Osteocyte (in vitro differentiated cells): Measurements from ENCODE around the gene CDA. TPM values are rescaled to one million over a fixed set of nuclear protein-coding genes. Genes with fewer than 3 reads are reported as not detected.

Source experiments
- DNase-seq: peaks from one replicate; pipeline ENCODE4 v3.0.0; 2021; ENCODE audit warnings: mixed read lengths; ENCODE audit not compliant: unreplicated experiment; ENCODE audit errors: extremely low spot score
- H3K27ac Mint-ChIP-seq: one replicate; pipeline ENCODE4 v1.8.0; 2021; ENCODE audit warnings: mild to moderate bottlenecking, mixed read lengths; ENCODE audit not compliant: unreplicated experiment
- H3K27me3 Mint-ChIP-seq: one replicate; pipeline ENCODE4 v1.8.0; 2021; ENCODE audit warnings: mixed read lengths; ENCODE audit not compliant: unreplicated experiment
- H3K36me3 Mint-ChIP-seq: one replicate; pipeline ENCODE4 v1.8.0; 2021; ENCODE audit warnings: mixed read lengths; ENCODE audit not compliant: unreplicated experiment
- H3K4me1 Mint-ChIP-seq: one replicate; pipeline ENCODE4 v1.8.0; 2021; ENCODE audit warnings: mixed read lengths; ENCODE audit not compliant: unreplicated experiment
- H3K4me3 Mint-ChIP-seq: one replicate; pipeline ENCODE4 v1.8.0; 2021; ENCODE audit warnings: mild to moderate bottlenecking, moderate library complexity, mixed read lengths; ENCODE audit not compliant: unreplicated experiment
- H3K9me3 Mint-ChIP-seq: one replicate; pipeline ENCODE4 v1.8.0; 2021; ENCODE audit warnings: mixed read lengths; ENCODE audit not compliant: unreplicated experiment
- total RNA-seq: library from RNA; stranded (reverse); gene quantifications from 2 replicates; pipeline ENCODE4 v1.2.1, GENCODE V29; 2021
- TF ChIP-seq, protein P1 (sequence below): fragments of 200-600 bp; sonication (generic); IDR thresholded peaks from 2 replicates; pipeline ENCODE4 v1.5.0; 2021; ENCODE audit warnings: antibody characterized with exemption, mild to moderate bottlenecking, moderate library complexity

The CDA gene
- total RNA-seq, 1 donor from 2014 or later, result not detected

DNA sequence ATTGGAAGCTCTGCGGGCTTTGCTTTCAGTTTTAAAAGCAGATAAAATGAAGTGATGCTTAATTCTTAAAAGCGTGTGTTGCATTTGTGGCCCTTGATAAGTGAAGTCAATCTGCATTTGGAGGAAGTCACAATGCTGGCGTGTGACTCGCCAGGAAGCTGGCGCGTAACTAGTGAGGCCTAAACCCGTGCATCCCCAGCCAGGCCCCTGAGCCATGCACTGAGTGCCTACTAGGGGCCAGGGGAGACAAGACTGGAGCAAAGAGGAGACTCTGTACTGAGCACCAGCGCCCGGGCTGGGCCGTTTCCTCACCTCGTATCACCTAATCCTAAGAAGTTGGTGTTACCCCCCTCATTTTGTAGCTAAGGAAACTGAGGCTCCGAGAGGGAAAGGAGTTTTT, 76.8 kb downstream of the CDA start:
- Mint-ChIP-seq H3K36me3 (no peaks in the 10 kb centered on the region), H3K4me3 (no peak overlapping the region), H3K27me3 (no peaks in the 10 kb centered on the region), H3K4me1 (peaks cover 13% of the 10 kb centered on the region), H3K9me3 (no peaks in the 10 kb centered on the region), H3K27ac (no peak overlapping the region)
- TF ChIP-seq, protein P1, sequence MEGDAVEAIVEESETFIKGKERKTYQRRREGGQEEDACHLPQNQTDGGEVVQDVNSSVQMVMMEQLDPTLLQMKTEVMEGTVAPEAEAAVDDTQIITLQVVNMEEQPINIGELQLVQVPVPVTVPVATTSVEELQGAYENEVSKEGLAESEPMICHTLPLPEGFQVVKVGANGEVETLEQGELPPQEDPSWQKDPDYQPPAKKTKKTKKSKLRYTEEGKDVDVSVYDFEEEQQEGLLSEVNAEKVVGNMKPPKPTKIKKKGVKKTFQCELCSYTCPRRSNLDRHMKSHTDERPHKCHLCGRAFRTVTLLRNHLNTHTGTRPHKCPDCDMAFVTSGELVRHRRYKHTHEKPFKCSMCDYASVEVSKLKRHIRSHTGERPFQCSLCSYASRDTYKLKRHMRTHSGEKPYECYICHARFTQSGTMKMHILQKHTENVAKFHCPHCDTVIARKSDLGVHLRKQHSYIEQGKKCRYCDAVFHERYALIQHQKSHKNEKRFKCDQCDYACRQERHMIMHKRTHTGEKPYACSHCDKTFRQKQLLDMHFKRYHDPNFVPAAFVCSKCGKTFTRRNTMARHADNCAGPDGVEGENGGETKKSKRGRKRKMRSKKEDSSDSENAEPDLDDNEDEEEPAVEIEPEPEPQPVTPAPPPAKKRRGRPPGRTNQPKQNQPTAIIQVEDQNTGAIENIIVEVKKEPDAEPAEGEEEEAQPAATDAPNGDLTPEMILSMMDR, result no peak
- no peak for DNase-seq

DNA sequence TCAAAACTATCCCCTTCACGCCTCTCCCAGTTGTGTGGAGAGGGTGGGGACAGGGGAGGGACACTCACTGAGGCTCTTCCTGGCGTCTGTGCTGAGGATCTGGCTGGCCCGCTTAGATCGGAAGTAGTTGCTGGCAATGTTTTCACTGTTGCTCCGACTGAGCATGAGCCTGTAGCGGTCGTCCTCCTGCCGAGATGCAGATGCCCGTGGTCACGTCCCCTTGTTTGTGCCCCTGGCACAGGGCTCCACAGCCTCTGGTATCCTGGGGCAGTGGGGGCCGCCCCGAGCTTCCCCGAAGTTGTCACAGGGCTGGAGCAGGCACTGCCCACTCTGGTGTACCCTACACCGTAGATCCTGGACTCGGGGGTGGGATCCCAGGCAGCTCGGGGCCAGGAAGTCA, 77.2 kb downstream of the CDA start:
- Mint-ChIP-seq H3K4me3 (no peak overlapping the region), H3K9me3 (no peaks in the 10 kb centered on the region), H3K4me1 (peaks cover 11% of the 10 kb centered on the region), H3K27ac (no peak overlapping the region), H3K27me3 (no peaks in the 10 kb centered on the region), H3K36me3 (no peaks in the 10 kb centered on the region)
- DNase-seq, result no peak
- TF ChIP-seq, protein P1, result no peak

DNA sequence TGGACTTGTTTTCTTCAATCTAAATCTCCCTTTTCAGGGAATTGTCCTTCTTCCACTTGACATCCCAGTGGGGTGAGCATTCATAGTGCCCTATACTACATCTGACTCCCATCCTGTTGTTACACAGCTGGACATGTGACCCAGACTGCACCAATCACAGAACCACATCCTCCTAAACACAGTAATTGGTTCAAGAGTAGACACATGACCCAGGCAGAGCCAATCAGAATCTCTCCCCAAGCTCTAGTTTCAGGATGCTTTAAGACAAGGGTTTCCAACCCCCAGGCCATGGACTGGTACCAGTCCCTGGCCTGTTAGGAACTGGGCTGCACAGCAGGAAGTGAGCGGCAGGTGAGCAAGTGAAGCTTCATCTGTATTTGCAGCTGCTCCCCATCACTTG, 77.9 kb downstream of the CDA start:
- Mint-ChIP-seq H3K27me3 (no peaks in the 10 kb centered on the region), H3K4me3 (no peak overlapping the region), H3K27ac (no peak overlapping the region), H3K4me1 (peaks cover 9% of the 10 kb centered on the region), H3K9me3 (no peaks in the 10 kb centered on the region), H3K36me3 (no peaks in the 10 kb centered on the region)
- TF ChIP-seq, protein P1, result no peak
- DNase-seq, result no peak

Other genes with a start within 250 kb of the CDA start
- gene CAMK2N1, start 102.9 kb upstream of the CDA start, total RNA-seq, result 26.8 and 30.0 TPM in 2 replicates
- gene MUL1, start 80.9 kb upstream of the CDA start, total RNA-seq, result 42.9 and 45.5 TPM in 2 replicates
- gene FAM43B, start 36.5 kb upstream of the CDA start, total RNA-seq, result 0.37 and 0.43 TPM in 2 replicates
- 54.8 and 55.2 TPM in 2 replicates for gene PINK1, start 44.4 kb downstream of the CDA start, total RNA-seq
- gene DDOST, start 72.3 kb downstream of the CDA start, total RNA-seq, result 266 and 267 TPM in 2 replicates
- gene KIF17, start 128.9 kb downstream of the CDA start, total RNA-seq, result 0.11 TPM in 1 of 2 replicates, not detected in the other
- 0.18 and 0.46 TPM in 2 replicates for gene SH2D5, start 143.6 kb downstream of the CDA start, total RNA-seq
- gene HP1BP3, start 198.2 kb downstream of the CDA start, total RNA-seq, result 228 and 231 TPM in 2 replicates